NCI-H1048 (cell line): Measurements from ENCODE around the gene TSSK6.

ENCODE experiments used
- DNase-seq: peaks from one replicate; lab custom pipeline; 2025; lab: John Stamatoyannopoulos, UW

TSSK6 gene

GRCh38 chr19:19544954-19545591, 29.7 kb upstream of the TSSK6 start:
- DNase-seq, result no peak

GRCh38 chr19:19544257-19544953, 29.1 kb upstream of the TSSK6 start:
- DNase-seq, result no peak

- no peak for DNase-seq
Measured at GRCh38 chr19:19543640-19544039, 28.3 kb upstream of the TSSK6 start.

GRCh38 chr19:19543101-19543500, 27.8 kb upstream of the TSSK6 start:
- no peak for DNase-seq

GRCh38 chr19:19542507-19542906, 27.2 kb upstream of the TSSK6 start:
- DNase-seq, result no peak

GRCh38 chr19:19541616-19542015, 26.3 kb upstream of the TSSK6 start:
- DNase-seq, result no peak

GRCh38 chr19:19540715-19541515, 25.6 kb upstream of the TSSK6 start:
- DNase-seq, result no peak

- peak; percentile 80 for DNase-seq
Measured at GRCh38 chr19:19540064-19540714, 24.8 kb upstream of the TSSK6 start.

GRCh38 chr19:19539698-19540063, 24.3 kb upstream of the TSSK6 start:
- DNase-seq, result no peak

GRCh38 chr19:19538785-19539166, 23.4 kb upstream of the TSSK6 start:
- DNase-seq, result no peak

- no peak for DNase-seq
Measured at GRCh38 chr19:19538061-19538784, 22.9 kb upstream of the TSSK6 start, which contains the start of gene CILP2. Gene CILP2 (plus strand): TSS chr19:19538265. CDS start chr19:19538350, 85 bp downstream.

GRCh38 chr19:19537075-19538048, 22.0 kb upstream of the TSSK6 start:
- no peak for DNase-seq

GRCh38 chr19:19535311-19536191, 20.2 kb upstream of the TSSK6 start:
- DNase-seq, result no peak

- no peak for DNase-seq
Measured at GRCh38 chr19:19534556-19535265, 19.4 kb upstream of the TSSK6 start.

GRCh38 chr19:19533841-19534240, 18.5 kb upstream of the TSSK6 start:
- DNase-seq, result no peak

- DNase-seq, result no peak
Measured at GRCh38 chr19:19532806-19533701, 17.7 kb upstream of the TSSK6 start.

- DNase-seq, result peak; percentile 47
Measured at GRCh38 chr19:19531951-19532805, 16.8 kb upstream of the TSSK6 start.
